ENCODE data around the gene CSTA. TPM values are rescaled to one million over a fixed set of nuclear protein-coding genes. Genes with fewer than 3 reads are reported as not detected.

Gene CSTA
- total and polyA plus RNA-seq, 2 of the 13 experiments (the other 11 are each of a cell fraction or from before 2014, with no cell fraction given) = 3.9 to 11.0 TPM

DNA sequence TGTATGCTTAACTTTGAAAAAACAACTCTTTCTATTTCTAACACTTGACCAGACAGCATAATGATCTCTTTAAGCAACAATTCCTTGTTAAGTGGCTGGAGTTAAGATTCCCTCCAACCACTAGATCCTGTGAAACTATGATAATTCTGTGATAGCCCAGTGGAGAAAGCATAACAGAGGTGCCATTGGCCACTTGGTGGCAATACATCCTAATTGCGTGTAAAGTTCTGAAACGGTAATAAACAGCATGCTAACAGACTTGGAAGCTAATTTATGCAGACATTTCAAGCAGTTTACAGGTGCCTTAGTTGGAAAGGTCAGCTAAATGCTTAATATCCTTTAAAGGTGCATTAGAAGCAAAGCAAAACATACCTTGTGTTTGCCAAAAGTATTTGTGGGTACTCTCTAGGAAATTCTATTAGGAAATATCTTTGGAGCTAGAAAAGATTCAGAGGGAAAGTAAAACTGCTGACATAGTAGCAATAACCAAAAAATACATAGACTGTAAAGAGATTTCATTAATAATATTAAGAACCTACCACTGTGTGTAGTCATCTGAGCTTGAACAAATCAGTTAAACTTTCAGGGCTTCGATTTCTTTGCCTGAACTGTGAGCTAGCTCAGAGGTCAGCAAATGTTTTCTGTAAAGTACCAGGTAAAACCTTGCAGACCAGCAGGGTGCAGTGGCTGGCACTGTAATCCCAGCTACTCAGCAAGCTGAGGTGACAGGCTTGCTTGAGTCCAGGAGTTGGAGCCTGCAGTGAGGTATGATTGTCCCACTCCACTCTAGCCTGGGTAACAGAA, 19.0 kb upstream of the CSTA start (continued):
- TF ChIP-seq KIAA2018 (CRISPR knock-in tag; IDR thresholded peaks at IDR 0.05; ENCODE audit: borderline replicate concordance) (no peak), GTF3A (CRISPR knock-in tag; conservative IDR thresholded peaks at IDR 0.05) (0 out of 2 replicates have a peak, but pooled peaks have one; percentile 74), ZNF451 (CRISPR knock-in tag; IDR thresholded peaks at IDR 0.05) (no peak), ZNF230 (CRISPR knock-in tag; IDR thresholded peaks at IDR 0.05) (peak; percentile 74; the same call in 1 of the 2 replicates), ZNF33A (CRISPR knock-in tag; IDR thresholded peaks at IDR 0.05; ENCODE audit: borderline replicate concordance) (no peak), SALL1 (CRISPR knock-in tag; IDR thresholded peaks at IDR 0.05) (peak; percentile 56), ZNF569 (CRISPR knock-in tag; IDR thresholded peaks at IDR 0.05; ENCODE audit: borderline replicate concordance) (no peak), HNRNPUL1 (IDR thresholded peaks at IDR 0.05; ENCODE audit: low read depth, low read length) (no peak), SAP130 (CRISPR knock-in tag; IDR thresholded peaks at IDR 0.05; ENCODE audit: low read depth) (peak; percentile 19; the same call in 1 of the 2 replicates), SNAI1 (CRISPR knock-in tag; IDR thresholded peaks at IDR 0.05; ENCODE audit: borderline replicate concordance) (no peak), HOXA7 (CRISPR knock-in tag; IDR thresholded peaks at IDR 0.05) (no peak), ZSCAN9 (CRISPR knock-in tag; IDR thresholded peaks at IDR 0.05; ENCODE audit: borderline replicate concordance) (no peak), ZNF891 (CRISPR knock-in tag; IDR thresholded peaks at IDR 0.05) (no peak), REXO4 (CRISPR knock-in tag; IDR thresholded peaks at IDR 0.05; ENCODE audit: borderline replicate concordance) (no peak), ZBTB39 (CRISPR knock-in tag; IDR thresholded peaks at IDR 0.05) (no peak), RBFOX2 (IDR thresholded peaks at IDR 0.05; ENCODE audit: low read depth, low read length) (no peak)

Data from HepG2 (cell line).